HEK293 (cell line): ENCODE results near the gene GNB1L.

Source experiments
- KLF16 ChIP-seq: fragments of 450-650 bp; formaldehyde crosslinking; IDR thresholded peaks from 2 replicates; pipeline ENCODE4 v1.5.1; 2017; ENCODE audit warnings: missing biosample characterization, missing genetic modification characterization
- ZBTB7A ChIP-seq: fragments of 450-650 bp; formaldehyde crosslinking; IDR thresholded peaks from 2 replicates; pipeline ENCODE4 v1.5.1; 2016; ENCODE audit warnings: low read depth, missing biosample characterization, missing genetic modification characterization
- ZFHX2 ChIP-seq: fragments of 450-650 bp; formaldehyde crosslinking; conservative IDR thresholded peaks from 2 replicates; pipeline ENCODE4 v1.5.1; 2016; ENCODE audit warnings: missing biosample characterization, missing genetic modification characterization
- ZFP69B ChIP-seq: fragments of 450-650 bp; formaldehyde crosslinking; IDR thresholded peaks from 2 replicates; pipeline ENCODE4 v1.5.1; 2016; ENCODE audit warnings: missing biosample characterization, missing genetic modification characterization
- ZNF133 ChIP-seq: fragments of 450-650 bp; formaldehyde crosslinking; IDR thresholded peaks from 2 replicates; pipeline ENCODE4 v1.5.1; 2016; ENCODE audit warnings: missing biosample characterization, missing genetic modification characterization
- ZNF140 ChIP-seq: fragments of 450-650 bp; formaldehyde crosslinking; IDR thresholded peaks from 2 replicates; pipeline ENCODE4 v1.5.1; 2016; ENCODE audit warnings: missing biosample characterization, missing genetic modification characterization
- ZNF660 ChIP-seq: fragments of 450-650 bp; IDR thresholded peaks from 2 replicates; pipeline ENCODE4 v1.5.1; 2018; ENCODE audit warnings: missing biosample characterization, mild to moderate bottlenecking, missing genetic modification characterization
- TF ChIP-seq, protein P1 (sequence below): fragments of 450-650 bp; formaldehyde crosslinking; IDR thresholded peaks from 2 replicates; pipeline ENCODE4 v1.5.1; 2016; ENCODE audit warnings: missing biosample characterization, missing genetic modification characterization

- no peak for TF ChIP-seq ZBTB7A (tag by site-specific recombination)
- TF ChIP-seq, protein P1, sequence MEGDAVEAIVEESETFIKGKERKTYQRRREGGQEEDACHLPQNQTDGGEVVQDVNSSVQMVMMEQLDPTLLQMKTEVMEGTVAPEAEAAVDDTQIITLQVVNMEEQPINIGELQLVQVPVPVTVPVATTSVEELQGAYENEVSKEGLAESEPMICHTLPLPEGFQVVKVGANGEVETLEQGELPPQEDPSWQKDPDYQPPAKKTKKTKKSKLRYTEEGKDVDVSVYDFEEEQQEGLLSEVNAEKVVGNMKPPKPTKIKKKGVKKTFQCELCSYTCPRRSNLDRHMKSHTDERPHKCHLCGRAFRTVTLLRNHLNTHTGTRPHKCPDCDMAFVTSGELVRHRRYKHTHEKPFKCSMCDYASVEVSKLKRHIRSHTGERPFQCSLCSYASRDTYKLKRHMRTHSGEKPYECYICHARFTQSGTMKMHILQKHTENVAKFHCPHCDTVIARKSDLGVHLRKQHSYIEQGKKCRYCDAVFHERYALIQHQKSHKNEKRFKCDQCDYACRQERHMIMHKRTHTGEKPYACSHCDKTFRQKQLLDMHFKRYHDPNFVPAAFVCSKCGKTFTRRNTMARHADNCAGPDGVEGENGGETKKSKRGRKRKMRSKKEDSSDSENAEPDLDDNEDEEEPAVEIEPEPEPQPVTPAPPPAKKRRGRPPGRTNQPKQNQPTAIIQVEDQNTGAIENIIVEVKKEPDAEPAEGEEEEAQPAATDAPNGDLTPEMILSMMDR, result no peak
- no peak for TF ChIP-seq ZFHX2 (tag by site-specific recombination)
- TF ChIP-seq ZNF133 (tag by site-specific recombination), result no peak
- TF ChIP-seq ZNF140, result no peak
- no peak for TF ChIP-seq KLF16
- TF ChIP-seq ZNF660, result no peak
- no peak for TF ChIP-seq ZFP69B (tag by site-specific recombination)
These were observed 48.9 kb downstream of the GNB1L start for GRCh38 chr22:19805821-19806212.
